HG03558 (cell line): Measurements from ENCODE around the gene CFP.
A peak's percentile ranks its signal among the peaks of the same experiment; 100 is the strongest.

Experiments
- ATAC-seq: cut with Tn5 transposase; IDR thresholded peaks from one replicate; pipeline ENCODE4 v1.9.1; 2021; ENCODE audit warnings: moderate number of reproducible peaks; ENCODE audit not compliant: unreplicated experiment; ENCODE audit errors: extremely low read depth

CFP gene

DNA sequence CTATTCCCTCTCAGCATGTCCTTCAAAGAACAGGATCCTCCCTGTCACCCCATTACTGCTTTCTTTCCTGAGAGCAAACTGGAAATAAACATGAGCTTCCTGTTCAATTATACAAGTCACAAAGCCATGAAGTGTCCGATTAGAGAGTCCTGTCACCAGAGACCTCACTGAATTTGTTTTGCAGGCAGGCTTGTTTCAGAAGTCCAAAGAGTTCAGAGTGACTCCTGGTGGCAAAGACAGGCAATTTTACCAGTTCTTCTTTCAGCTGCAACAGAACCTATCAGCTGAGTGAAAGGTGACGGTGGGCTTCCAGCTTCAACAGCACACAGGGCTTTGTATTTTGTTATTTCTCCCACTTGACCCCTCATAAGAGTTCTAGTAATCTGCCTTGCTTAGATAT lies 14.2 kb upstream of the CFP start:
- no peak for ATAC-seq

GRCh38 chrX:47638816-47639215 lies 9.1 kb upstream of the CFP start:
- ATAC-seq: no peak

GRCh38 chrX:47637546-47638195 lies 7.9 kb upstream of the CFP start:
- ATAC-seq: peak; percentile 45

DNA sequence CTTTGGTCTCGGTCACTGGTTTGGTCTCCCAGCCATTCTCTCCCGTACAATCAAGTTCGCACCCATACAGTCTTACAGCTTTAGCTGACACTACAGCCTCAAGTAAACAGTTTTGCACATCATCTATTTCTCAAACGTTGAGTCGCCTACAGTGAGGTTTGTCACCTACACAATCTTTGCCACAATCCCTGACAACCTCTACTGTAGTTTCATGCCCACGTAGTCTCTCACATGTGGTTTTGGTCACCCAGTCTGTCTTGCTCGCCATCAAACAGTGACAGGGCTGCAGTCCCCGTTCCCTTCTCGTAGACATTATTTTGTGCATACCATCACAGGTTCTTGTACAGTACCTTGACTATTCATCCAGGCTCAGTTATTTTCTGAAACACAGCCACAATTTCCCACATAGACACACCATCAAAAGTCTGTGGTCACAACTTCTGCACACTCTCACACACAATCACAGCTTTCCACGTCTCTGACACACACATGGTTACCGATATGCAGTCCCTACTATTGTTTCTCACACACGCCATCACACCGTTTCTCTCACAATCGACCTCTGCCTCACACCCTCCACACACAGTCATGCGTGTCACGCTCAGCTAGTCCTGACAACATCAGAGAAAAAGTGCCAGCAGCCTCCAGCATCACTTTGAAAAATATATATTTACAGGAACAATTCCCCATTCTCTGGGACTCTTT lies 5.3 kb upstream of the CFP start:
- no peak for ATAC-seq

DNA sequence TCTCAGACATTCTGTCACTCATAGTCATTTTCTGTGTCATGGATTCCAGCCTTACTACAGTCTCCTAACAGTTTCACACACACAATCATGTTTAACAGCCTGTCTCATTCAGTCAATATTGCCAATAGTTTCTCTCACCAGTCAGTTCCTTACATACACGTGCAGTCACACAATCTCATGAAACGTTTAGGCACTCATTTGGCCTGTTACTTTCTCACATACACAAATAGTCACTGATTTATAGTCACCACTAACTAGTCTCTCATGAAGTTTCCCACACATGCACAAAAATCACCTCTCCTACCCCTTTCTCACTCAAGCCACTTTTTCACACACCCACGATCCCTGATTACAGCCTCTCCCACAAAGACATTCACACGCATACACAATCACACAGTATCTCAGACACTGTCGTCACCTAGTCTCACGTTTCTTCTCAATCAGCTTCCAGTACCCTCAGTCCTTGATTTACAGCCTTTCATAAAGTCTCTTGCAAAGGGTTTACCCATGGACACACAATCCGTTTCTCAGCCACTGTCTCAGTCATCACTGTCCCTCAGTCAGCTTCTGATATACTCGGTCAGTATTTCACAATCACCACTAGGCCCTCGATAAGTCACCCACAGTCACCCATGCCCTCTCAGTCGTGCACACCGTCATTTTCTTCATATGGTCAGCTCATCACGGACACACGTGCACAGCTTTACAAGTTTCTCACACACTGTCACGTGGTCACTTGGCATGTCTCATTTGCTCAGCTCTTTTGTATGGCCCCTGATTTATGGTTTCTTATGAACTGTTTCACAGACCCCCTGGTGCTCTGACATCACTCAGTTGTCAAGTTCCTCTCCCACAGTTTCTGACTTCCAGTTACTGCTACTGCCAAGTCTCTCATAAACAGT lies 4.2 kb upstream of the CFP start:
- no peak for ATAC-seq

GRCh38 chrX:47632666-47633065 lies 2.9 kb upstream of the CFP start:
- ATAC-seq: no peak

DNA sequence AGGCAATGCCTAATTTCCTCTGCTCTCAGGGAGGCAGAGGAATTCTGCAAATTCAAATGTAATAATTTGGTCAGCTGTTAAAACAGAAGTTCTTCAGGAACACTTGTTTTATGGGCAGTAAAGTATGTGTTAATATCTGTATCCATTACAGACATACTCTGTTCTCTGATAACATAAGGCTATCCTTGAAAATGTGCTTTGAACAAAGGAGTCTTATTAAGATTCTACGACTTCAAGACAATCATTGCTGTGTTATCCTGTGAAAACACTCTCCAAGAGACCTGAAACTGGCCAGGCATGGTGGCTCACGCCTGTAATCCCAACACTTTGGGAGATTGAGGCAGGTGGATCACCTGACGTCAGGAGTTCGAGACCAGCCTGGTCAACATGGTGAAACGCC lies 1.9 kb upstream of the CFP start:
- ATAC-seq: no peak

GRCh38 chrX:47628982-47629381 lies 748 bp downstream of the CFP start:
- ATAC-seq: no peak

DNA sequence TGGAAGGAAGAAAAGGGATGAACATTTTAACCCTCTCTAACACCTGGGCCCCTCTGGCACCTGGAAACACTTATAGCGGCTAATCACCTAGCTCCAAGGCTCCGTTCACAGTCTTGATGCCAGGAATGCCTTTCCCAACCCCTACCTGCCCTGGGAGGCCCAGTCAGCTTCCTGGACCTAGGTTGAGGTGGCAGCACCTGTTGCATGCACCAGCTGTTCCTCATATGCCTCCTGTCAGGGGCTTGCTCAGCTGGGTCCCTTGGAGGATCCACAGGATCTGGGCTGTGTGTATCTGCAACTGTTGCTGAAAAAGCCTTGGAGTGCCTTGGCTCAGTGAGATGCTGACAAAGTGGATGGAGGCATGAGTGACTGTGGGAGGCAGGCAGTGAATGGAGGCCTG lies 4.4 kb downstream of the CFP start:
- ATAC-seq: no peak

- ATAC-seq: no peak
These were observed 6.1 kb downstream of the CFP start for GRCh38 chrX:47623540-47624027.

- ATAC-seq: no peak
These were observed 7.9 kb downstream of the CFP start for GRCh38 chrX:47621851-47622250.

GRCh38 chrX:47620303-47620685 lies 9.4 kb downstream of the CFP start:
- no peak for ATAC-seq

DNA sequence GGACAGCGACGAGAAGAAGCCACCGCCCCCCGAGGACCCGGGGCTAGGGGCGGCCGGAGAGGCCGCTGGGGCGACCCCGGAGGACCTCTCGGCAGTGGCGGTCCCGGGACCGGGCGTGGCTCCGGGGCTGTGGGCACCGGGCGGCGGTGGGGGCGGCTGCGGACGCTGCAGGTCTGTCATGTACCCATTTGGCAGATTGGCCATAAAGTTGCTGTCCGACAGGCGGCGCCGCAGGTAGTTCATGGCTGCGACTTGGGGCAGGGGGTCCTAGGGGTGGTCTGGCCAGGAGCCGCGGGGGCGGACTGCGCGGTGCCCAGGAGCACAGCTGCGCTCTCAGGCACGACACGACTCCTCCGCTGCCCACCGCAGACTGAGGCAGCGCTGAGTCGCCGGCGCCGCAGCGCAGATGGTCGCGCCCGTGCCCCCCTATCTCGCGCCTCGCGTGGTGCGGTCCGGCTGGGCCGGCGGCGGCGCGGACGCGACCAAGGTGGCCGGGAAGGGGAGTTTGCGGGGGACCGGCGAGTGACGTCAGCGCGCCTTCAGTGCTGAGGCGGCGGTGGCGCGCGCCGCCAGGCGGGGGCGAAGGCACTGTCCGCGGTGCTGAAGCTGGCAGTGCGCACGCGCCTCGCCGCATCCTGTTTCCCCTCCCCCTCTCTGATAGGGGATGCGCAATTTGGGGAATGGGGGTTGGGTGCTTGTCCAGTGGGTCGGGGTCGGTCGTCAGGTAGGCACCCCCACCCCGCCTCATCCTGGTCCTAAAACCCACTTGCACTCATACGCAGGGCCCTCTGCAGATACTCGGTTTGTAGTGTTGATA lies 10.0 kb downstream of the CFP start, which contains the start of gene SYN1:
TSS of gene SYN1 (minus strand) at position 372 of the 817 bp plus-strand sequence. CDS start at position 243, 129 bp downstream.
- ATAC-seq: no peak

DNA sequence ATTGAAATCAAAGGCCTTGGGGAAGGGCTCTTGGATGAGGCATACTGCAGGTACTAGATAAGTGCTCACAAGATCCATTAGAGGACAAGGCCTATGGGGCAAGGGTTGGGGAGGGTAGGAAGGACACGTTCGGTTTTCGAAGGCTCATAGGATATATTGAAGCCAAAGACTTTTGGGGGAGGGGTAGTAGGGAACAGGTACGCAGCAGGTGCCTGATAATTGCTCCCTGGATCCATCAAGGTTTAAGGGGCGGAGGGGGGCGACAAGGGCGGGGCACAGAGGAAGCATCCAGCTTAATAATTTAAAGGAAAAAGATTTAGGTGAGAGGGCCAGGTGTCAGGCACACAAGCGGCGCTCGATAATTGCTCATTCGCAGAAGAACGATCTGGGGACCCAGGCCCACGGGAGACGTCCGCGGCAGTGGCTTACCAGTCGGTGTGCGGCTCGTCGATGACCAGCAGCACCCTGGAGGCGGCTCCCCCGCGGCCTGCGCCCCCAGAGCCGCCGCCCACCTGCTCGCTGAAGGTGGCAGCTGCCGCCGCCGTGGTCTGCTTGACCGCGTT lies 10.7 kb downstream of the CFP start:
- no peak for ATAC-seq

GRCh38 chrX:47614618-47615017 lies 15.1 kb downstream of the CFP start:
- ATAC-seq: no peak

DNA sequence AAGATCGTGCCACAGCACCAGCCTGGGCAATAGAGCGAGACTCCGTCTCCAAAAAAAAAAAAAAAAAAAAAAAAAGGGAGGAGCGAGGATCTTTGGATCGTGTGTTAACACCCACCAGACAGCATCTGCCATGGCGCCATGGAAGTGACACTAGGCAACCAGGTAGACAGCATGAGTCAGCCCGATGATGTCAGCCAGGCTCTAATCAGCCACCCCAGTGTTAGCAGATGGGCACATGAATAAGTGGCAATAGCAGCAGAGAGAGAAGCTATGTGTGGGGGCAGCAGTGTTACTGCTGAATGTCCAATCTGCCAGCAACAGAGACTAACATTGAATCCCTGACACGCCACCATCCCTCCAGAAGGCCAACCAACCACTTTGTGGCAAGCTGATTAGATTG lies 16.6 kb downstream of the CFP start:
- ATAC-seq: no peak

GRCh38 chrX:47612418-47612817 lies 17.3 kb downstream of the CFP start:
- no peak for ATAC-seq

DNA sequence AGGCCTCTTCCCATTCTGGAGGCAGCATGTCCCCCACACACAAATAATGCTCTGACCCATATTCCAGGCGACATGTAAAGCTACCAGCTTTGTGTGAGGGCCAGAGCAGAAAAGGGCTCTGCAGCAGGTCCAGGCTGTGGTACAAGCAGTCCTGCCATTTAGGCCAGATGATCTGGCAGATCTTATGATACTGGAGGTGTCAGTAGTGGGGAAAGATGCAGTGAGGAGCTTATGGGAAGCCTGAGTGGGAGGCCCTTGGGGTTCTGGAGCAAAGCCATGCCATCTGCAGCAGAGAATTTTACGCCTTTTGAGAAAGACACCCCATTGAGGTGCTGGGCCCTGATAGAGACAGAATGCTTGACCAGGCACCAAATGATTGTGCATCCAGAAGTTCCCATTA lies 17.8 kb downstream of the CFP start:
- no peak for ATAC-seq

GRCh38 chrX:47611489-47611888 lies 18.2 kb downstream of the CFP start:
- ATAC-seq: no peak

- no peak for ATAC-seq
These were observed 19.2 kb downstream of the CFP start for GRCh38 chrX:47610511-47610910.
